HG02840 (cell line): ENCODE results near the gene ATG12.
A peak's percentile ranks its signal among the peaks of the same experiment; 100 is the strongest.
"Not testable (repeated sequence)": the region's sequence is repeated elsewhere in the genome, so short reads cannot be mapped to it uniquely, and the experiment has no call there.

Source experiments
- ATAC-seq: cut with Tn5 transposase; IDR thresholded peaks from one replicate; pipeline ENCODE4 v1.9.1; 2021; ENCODE audit warnings: mild to moderate bottlenecking, moderate library complexity, moderate number of reproducible peaks; ENCODE audit not compliant: unreplicated experiment, low FRiP score

ATG12 gene

GRCh38 chr5:115843444-115844130, 2.2 kb upstream of the ATG12 start:
- ATAC-seq, result no peak

DNA sequence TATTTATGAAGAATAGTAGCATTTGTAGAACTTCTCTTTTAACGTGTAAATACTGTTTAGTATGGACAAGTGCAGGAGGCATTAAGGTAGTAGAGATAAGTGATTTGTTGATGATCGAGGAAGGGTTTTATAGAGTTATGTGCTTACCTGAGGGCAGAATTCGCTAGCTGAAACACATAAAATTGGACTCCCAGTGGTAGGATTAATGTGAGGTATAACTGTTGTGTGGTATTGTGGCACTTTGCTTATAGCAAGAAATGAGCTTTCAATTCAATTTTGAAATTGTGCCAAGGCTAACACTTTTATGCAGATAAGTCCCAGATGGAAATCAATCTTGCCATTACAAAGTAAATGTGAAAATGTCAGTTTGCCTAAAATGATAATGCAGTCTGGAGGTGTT, 1.6 kb upstream of the ATG12 start:
- no peak for ATAC-seq

DNA sequence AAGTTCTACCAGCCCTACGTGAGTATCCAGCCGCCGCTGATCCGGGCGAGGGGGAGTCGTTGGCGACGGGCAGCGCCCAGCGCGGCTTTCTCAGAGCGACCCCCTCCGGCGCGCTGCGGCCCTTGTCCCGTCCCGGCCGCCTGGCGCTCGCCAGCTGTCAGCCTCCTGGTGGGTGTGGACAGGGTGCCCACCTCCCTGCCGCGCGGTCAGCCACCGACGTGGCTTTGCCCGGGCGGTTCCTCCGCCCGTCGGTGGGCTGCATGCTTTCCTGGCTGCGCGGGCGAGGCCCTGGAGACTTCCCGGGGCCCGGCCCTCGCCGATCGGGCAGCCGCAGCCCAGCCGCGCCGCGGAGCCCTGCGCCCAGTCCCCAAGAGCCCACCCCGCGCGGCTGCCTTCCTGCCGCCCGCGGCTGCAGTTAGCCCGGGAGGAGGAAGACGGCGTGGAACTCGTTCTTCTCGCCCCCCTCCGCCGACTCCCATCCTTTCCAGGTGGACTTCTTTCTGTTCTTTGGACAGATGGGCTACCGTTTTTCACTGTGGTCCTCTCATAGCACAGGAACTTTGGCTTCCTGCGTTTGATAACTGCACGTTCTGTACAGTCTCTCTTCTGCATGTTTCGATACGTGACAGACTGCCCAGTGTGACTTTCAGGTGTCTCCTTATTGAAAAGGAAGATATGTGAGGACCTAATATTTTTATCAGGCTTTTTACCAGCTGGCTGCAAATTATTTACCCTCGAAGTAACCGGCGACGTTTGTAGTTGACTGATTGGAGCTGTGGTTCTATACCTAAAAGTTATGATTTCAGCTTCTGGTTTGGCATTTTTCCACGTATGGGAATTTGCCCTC, 947 bp upstream of the ATG12 start:
- ATAC-seq, result peak; percentile 36

DNA sequence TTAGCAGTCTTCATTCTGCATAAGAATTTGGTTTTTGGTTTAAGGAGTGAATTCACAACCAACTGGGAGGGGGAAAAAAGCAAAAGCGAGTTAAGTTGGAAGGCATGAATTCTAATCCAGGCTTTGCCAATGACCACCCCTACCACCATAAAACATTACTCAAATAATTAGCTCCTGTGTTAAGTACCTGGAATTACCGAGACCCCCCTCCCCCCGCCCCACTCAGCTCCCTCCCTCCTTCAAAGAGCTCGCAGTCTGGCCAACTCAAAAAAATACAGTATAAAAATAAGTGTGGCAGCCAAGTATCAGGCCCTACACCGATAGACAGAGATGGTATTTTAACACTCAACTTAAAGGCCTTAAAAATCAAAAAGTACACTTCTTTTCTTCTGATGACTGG, 492 bp downstream of the ATG12 start:
- ATAC-seq, result no peak

- no peak for ATAC-seq
Measured at GRCh38 chr5:115838885-115839518, 2.4 kb downstream of the ATG12 start.

- ATAC-seq, result no peak
Measured at GRCh38 chr5:115835481-115835880, 5.9 kb downstream of the ATG12 start.

DNA sequence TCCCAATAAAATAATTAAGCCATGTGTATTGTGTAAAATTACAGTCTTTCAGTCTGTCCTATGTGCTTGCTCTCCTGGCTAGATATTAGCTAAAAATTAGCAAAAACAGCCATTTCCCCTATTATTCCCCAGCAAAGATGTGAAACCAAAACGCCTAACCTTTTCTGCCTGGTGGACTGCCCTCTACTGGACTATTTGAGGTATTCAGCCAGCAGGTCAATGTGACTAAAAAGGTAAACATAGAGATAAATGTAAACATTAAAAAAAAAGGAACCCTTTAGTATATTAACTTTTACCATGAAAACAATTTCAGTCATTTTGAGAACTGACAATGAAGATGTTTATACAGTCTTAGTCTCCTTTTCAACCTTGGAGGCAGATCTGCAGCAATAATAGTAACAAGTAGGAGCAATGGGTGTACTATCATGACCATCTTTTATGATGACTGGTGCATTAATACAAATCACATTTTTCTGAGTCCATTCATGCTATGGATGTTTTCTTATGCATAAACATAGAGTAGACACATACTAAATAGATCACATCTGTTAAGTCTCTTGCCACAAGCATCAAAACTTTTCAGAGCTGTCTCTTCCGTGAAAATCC, 10.1 kb downstream of the ATG12 start:
- no peak for ATAC-seq

- no peak for ATAC-seq
Measured at GRCh38 chr5:115829913-115830312, 11.5 kb downstream of the ATG12 start.

- no peak for ATAC-seq
Measured at GRCh38 chr5:115825948-115826347, 15.4 kb downstream of the ATG12 start.

DNA sequence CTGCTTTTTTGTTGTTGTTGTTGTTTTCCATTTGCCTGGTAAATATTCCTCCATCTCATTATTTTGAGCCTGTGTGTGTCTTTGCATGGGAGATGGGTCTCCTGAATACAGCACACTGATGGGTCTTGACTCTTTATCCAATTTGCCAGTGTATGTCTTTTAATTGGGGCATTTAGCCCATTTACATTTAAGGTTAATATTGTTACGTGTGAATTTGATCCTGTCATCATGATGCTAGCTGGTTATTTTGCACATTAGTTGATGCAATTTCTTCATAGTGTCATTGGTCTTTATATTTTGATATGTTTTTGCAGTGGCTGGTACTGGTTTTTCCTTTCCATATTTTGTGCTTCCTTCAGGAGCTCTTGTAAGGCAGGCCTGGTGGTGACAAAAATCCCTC, 16.4 kb downstream of the ATG12 start:
- not testable (repeated sequence) for ATAC-seq

DNA sequence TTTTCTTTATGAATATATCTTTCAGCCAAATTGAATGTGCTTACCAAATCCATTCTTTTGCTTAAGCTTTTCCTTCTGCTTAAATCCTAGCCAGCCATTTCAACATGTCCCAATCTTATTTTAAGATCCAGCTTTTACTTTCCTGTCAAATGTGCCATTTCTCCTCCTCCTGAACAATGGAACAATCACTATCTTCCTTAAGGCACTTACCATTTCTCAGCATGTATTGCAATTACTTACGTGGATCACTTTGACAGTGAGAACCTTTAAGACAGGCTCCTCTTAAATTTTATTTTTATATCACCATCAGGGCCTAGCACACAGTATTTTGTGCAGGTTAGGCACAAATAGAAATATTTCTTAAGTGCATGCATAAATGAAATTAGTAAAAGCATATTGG, 20.5 kb downstream of the ATG12 start:
- ATAC-seq, result no peak

DNA sequence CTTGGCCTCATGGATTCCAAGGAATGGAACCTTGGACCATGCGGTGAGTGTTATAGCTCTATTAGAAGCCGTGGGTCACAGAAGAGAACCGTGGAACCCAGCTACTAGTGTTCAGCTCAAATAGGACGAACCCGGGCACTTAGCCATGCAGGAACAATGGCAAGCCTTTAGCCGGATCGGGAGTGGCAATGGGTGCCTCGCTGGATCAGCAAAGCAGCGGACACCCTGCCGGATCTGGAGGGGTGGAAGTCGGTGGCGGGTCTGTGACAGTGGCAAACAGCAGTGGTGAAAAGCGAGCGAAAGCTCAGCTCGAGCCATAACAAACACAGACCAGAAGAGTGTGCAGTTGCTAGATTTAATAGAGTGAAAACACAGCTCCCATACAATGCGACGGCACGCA, 22.5 kb downstream of the ATG12 start:
- ATAC-seq, result no peak

GRCh38 chr5:115817386-115817785, 24.0 kb downstream of the ATG12 start:
- ATAC-seq, result no peak

DNA sequence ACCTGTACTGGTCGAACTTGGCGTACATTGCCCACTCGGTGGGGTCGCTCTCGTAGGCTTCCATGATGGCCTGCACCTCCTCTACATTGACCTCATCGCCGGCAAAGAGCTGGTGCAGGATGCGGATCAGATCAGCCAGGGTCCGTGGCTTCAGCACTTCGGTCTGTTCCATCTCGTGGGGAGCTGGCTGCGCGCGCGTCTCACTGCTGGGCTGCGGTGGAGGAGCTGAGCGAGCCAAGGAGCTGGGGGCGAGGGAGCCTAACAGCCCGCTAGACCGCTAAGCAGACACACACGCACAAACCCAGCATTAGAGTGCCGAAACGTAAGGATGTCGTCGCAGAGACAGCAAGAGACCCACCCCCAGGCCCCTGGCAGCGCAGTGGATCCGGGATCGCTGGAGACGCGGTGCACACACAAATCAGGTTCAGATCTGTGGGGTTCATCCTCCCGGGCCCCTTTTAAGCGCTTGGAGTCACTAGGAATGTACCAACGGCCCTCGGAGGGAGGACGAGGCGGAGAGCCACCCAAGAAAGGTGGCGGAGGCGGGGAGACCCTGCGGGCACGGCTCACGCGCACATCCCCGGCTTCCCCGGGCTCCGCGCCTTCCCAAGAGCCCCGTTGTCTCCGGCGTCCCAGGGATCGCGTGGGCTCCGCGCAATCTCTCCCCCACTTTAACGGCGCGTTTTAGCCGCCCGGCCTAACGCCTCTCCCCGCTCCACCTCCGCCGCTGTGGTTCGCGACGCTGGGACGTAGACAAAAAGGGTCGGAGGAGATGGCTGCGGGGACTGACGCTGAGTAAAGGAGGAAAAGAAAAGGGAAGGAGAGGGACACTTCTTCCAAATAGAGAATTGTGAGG, 24.9 kb downstream of the ATG12 start, which contains the start of gene CDO1:
Gene CDO1 (minus strand): TSS at position 434 of the 856 bp plus-strand sequence. CDS start 262 bp downstream, at position 172.
- ATAC-seq, result no peak

DNA sequence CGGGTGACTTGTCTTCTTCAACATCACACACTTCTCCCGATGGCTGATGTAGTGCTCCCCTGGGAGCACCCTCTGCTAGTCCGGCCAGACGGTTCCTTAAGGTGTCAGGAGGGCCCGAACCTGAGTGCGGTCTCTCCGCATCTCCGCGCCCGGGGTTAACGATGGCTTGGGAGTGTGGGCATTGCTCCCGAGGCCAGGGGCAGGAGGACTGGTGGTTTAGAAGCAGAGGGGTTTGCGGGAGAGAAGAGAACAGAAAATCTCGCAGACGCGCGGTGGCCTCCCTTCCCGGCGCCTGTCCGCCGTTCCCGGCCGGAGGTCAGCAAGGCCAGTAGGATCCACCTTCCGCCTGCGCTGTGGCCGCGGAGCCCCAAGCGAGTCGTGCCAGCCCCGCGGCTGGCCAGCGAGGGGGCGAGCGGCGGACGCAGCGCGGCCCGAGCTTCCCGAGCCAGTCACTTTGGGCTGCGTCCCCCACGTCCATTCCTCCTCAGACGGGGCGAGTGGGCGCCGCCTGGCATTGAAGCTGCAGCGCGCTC, 25.6 kb downstream of the ATG12 start:
- ATAC-seq, result no peak

DNA sequence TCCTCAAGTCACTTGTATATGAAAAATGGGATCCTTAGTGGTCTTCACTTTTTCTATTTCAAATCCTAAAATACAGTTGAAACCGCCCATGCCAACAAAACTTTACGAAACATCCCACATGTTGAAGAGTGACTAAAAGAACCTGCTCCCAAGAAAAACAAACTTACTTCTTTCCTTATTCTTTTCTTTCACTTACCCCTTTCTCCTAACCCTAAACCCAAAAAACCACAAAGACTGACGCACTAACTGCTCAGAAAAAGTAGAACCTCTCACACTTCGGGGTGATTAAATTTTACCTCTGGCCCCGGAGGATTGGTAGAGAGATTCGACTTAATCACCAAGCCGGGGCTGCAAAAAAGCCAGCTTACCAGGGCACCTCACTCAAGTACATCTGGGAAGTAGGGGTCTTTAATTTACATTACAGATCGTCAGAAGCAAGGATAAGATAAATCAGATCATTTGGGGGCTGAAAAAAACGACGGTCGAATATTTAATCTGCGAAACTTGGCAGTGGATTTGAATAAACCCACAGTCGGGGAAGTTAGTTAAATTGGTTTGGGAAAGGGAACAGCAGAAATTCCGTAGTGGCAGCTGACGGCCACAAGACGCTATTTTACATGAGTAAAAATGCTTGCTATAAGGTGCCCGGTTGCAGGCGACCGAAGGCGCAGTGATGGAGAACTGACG, 26.2 kb downstream of the ATG12 start:
- ATAC-seq, result no peak

- no peak for ATAC-seq
Measured at GRCh38 chr5:115813719-115814118, 27.6 kb downstream of the ATG12 start.

- no peak for ATAC-seq
Measured at GRCh38 chr5:115812372-115812771, 29.0 kb downstream of the ATG12 start.

- no peak for ATAC-seq
Measured at GRCh38 chr5:115811406-115811805, 30.0 kb downstream of the ATG12 start.
